Keratinocyte (primary cell): Measurements from ENCODE around the gene TBX6. TPM values are rescaled to one million over a fixed set of nuclear protein-coding genes. Genes with fewer than 3 reads are reported as not detected.

Experiments
- DNase-seq: peaks from one replicate; pipeline ENCODE4 v3.0.0-alpha.2; 2011; ENCODE audit warnings: low read depth, missing footprints, low spot score
- FAIRE-seq: peaks from 2 replicates; lab custom pipeline; 2011; peaks lifted over from hg19 to GRCh38; lab: Jason Lieb, UNC
- H2AFZ ChIP-seq: 2 replicates; pipeline ENCODE4 v1.6.0; 2012; ENCODE audit warnings: low read length, control low read depth, inconsistent platforms; ENCODE audit not compliant: control insufficient read depth
- H3K27ac ChIP-seq: 2 replicates; pipeline ENCODE4 v1.5.1; 2011; ENCODE audit warnings: low read length; ENCODE audit not compliant: control insufficient read depth, insufficient read depth
- H3K27me3 ChIP-seq: 3 replicates; pipeline ENCODE4 v1.6.0; 2011; ENCODE audit warnings: low read length; ENCODE audit not compliant: control insufficient read depth, insufficient read depth; ENCODE audit errors: extremely low read depth
- H3K36me3 ChIP-seq, 2 experiments: 2 replicates in 1 of 2; 3 replicates in 1 of 2; pipeline ENCODE4 v1.5.1; 2011; ENCODE audit warnings: low read length in 2 of 2, mild to moderate bottlenecking in 1 of 2; ENCODE audit not compliant: control insufficient read depth in 2 of 2, insufficient read depth in 2 of 2; ENCODE audit errors: extremely low read depth in 1 of 2
- H3K4me1 ChIP-seq: 3 replicates; pipeline ENCODE4 v1.5.1; 2011; ENCODE audit warnings: low read length; ENCODE audit not compliant: control insufficient read depth, insufficient read depth; ENCODE audit errors: extremely low read depth
- H3K4me2 ChIP-seq: 3 replicates; pipeline ENCODE4 v1.6.0; 2011; ENCODE audit warnings: low read depth, low read length; ENCODE audit not compliant: control insufficient read depth, insufficient read depth; ENCODE audit errors: extremely low read depth
- H3K4me3 ChIP-seq, 3 experiments: fragments of 200-600 bp in 1 of 3; sonication (generic) in 1 of 3; 2 replicates in 2 of 3; 3 replicates in 1 of 3; pipeline ENCODE4 v1.5.1; 2011 to 2016; ENCODE audit warnings: low read length in 3 of 3, mild to moderate bottlenecking in 3 of 3, control low read depth in 2 of 3, inconsistent platforms in 1 of 3, low read depth in 1 of 3, mixed read lengths in 1 of 3, mixed run types in 1 of 3, moderate library complexity in 1 of 3; ENCODE audit not compliant: control insufficient read depth in 2 of 3, insufficient read depth in 2 of 3; ENCODE audit errors: extremely low read depth in 1 of 3
- H3K79me2 ChIP-seq: 2 replicates; pipeline ENCODE4 v1.6.0; 2012; ENCODE audit warnings: low read length; ENCODE audit not compliant: control insufficient read depth, insufficient read depth
- H3K9ac ChIP-seq: 3 replicates; pipeline ENCODE4 v1.6.0; 2011; ENCODE audit warnings: low read length; ENCODE audit not compliant: control insufficient read depth, insufficient read depth; ENCODE audit errors: extremely low read depth
- H3K9me1 ChIP-seq: 3 replicates; pipeline ENCODE4 v1.6.0; 2011; ENCODE audit warnings: low read length; ENCODE audit not compliant: control insufficient read depth, insufficient read depth; ENCODE audit errors: extremely low read depth
- H3K9me3 ChIP-seq: 2 replicates; pipeline ENCODE4 v1.5.1; 2012; ENCODE audit warnings: low read depth, low read length; ENCODE audit not compliant: control insufficient read depth
- H4K20me1 ChIP-seq: 3 replicates; pipeline ENCODE4 v1.6.0; 2011; ENCODE audit warnings: low read length; ENCODE audit not compliant: control insufficient read depth, insufficient read depth; ENCODE audit errors: extremely low read depth
- CTCF ChIP-seq, 3 experiments: IDR thresholded peaks in 1 of 3; conservative IDR thresholded peaks in 1 of 3; optimal IDR thresholded peaks in 1 of 3; 2 replicates in 2 of 3; 3 replicates in 1 of 3; pipeline versions ENCODE3 to v1.5.1; 2011; ENCODE audit warnings: low read length in 3 of 3, mild to moderate bottlenecking in 3 of 3, moderate library complexity in 2 of 3, control low read depth in 1 of 3, inconsistent platforms in 1 of 3; ENCODE audit not compliant: insufficient read depth in 2 of 3; ENCODE audit errors: extremely low read depth in 1 of 3
- EZH2 ChIP-seq: IDR thresholded peaks from one replicate; pipeline ENCODE4 v1.6.1; 2012; ENCODE audit warnings: inconsistent platforms, mild to moderate bottlenecking, low read length, moderate library complexity
- dilution Hi-C: fragments of 300-500 bp; cut with MboI; formaldehyde crosslinking; loops from one replicate; pipeline ENCODE4 v1.7.0; 2020; ENCODE audit warnings: low sequenced_read_pairs; ENCODE audit not compliant: extremely low pct_ligation_motif_present
- polyA plus RNA-seq, 5 experiments: library from polyadenylated mRNA; depleted of rRNA in 3 of 5; stranded (reverse) in 3 of 5; stranded (forward) in 1 of 5; unstranded in 1 of 5; fragments of >200 nt; gene quantifications; 1 replicate in 1 of 5; 2 replicates in 3 of 5; 3 replicates in 1 of 5; pipeline versions ENCODE4 v1.2.1 to v1.2.3, GENCODE V29; 2011 to 2012; ENCODE audit warnings: missing spikeins in 2 of 5, low read depth in 1 of 5, low replicate concordance in 1 of 5

Gene TBX6
- polyA plus RNA-seq, 1 donor (not counting 4 experiments of a cell fraction or from before 2014, with no cell fraction given) = 0.18 TPM

GRCh38 chr16:30120340-30121105 lies 28.8 kb upstream of the TBX6 start:
- Histone ChIP-seq H3K4me3 (no peak overlapping the region), H3K27me3 (no peaks in the 10 kb centered on the region), H3K9me1 (no peaks in the 10 kb centered on the region), H3K27ac (no peak overlapping the region), H3K79me2 (no peaks in the 10 kb centered on the region), H3K36me3 (peaks cover 0 to 4% of the 10 kb centered on the region in 2 experiments), H3K4me1 (peaks cover 5% of the 10 kb centered on the region), H2AFZ (no peak overlapping the region), H4K20me1 (no peaks in the 10 kb centered on the region), H3K9me3 (no peaks in the 10 kb centered on the region), H3K4me2 (no peak overlapping the region), H3K9ac (no peak overlapping the region)
- FAIRE-seq (no peak), DNase-seq (no peak)
- no peak for TF ChIP-seq CTCF (optimal IDR thresholded peaks at IDR 0.05 in 1 of 3, IDR thresholded peaks at IDR 0.05 in 1 of 3, conservative IDR thresholded peaks at IDR 0.05 in 1 of 3; ENCODE audit: extremely low read depth in 1 of 3, insufficient read depth in 2 of 3, low read length in 3 of 3)
- no peak for TF ChIP-seq EZH2
- dilution Hi-C loops = no loop called here

GRCh38 chr16:30119428-30119827 lies 27.7 kb upstream of the TBX6 start:
- TF ChIP-seq EZH2 (no peak), CTCF (optimal IDR thresholded peaks at IDR 0.05 in 1 of 3, IDR thresholded peaks at IDR 0.05 in 1 of 3, conservative IDR thresholded peaks at IDR 0.05 in 1 of 3; ENCODE audit: extremely low read depth in 1 of 3, insufficient read depth in 2 of 3, low read length in 3 of 3) (no peak)
- Histone ChIP-seq H3K27ac (no peak overlapping the region), H4K20me1 (no peaks in the 10 kb centered on the region), H3K9me1 (no peaks in the 10 kb centered on the region), H3K9me3 (no peaks in the 10 kb centered on the region), H2AFZ (no peak overlapping the region), H3K4me3 (no peak overlapping the region), H3K27me3 (no peaks in the 10 kb centered on the region), H3K4me2 (no peak overlapping the region), H3K79me2 (no peaks in the 10 kb centered on the region), H3K4me1 (peaks cover 5% of the 10 kb centered on the region), H3K36me3 (peaks cover 0 to 4% of the 10 kb centered on the region in 2 experiments), H3K9ac (no peak overlapping the region)
- no peak for FAIRE-seq
- DNase-seq = no peak
- dilution Hi-C loops = no loop called here
